NCI-H1436 treated with DMSO at 0.1 percent for 48 hours (cell line): ENCODE measurements around the gene LAMB4.

ENCODE experiments used
- DNase-seq: peaks from one replicate; lab custom pipeline; 2025; lab: John Stamatoyannopoulos, UW

Gene LAMB4

DNA sequence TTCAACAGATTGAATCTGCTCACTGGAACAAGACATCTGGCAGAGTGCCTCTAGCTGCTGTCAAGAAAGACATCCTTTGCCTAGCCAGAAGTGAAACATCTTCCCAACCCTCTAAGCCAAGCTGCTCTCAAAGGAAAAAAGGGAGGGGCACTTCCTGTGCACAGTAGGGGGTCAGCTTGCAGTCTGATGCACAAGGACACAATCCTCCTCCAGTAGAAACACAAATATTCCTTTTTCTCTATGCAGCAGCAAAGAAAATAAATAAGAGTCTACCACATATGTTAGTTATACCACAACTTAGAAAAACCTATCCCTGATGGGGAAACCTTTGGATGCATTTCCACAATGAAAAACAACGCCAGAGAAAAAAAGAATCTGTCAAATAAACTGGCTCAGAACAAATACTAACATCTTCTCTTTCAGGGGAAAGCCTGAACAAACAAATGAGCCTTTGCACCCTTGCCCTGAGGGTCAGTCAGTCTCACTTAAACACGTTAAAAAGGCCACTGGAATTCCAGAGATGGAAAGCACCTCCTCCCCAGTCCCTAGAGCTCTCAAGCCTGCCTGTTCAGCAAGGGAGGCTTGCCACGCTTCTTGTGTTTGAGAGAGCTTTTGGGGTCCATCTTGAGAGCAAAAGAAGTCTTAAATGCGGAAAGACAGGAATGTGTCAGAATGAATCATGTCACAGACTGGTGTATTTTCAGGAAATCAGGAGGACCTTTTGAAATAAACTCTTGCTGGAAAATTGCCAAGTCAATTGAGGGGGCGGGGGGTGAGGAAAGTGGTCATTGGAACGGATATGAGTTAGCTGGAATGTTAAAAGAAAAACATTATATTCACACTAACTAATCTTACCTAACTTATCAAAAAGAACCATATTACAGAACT lies 134.7 kb downstream of the LAMB4 start:
- DNase-seq = no peak

DNA sequence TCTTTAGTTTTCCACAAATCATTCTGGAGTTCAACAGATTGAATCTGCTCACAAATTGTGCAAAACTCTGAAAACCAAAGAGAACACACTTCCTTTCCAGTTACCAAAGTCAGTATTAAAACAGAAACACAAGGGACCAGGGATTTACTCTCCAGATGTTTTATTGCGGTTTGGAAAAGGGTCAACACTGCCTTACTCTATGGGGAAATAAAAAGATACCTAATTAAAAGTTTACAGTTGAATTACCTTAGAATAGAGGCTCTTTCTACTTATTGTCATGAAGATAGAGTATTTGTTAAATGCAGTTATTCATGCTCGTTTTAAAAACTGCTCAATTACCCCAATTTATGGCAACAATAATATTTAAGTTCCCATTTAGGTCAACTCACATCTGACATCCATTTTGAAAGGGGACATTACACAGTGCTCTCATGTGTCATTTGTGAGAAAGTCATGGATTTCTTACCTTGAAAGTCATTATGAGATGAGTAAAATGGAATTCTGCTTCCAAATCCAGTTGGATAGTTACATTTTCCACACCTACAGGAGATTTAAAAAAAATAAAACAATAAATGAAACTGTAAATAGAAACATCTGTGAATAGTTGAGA lies 135.6 kb downstream of the LAMB4 start:
- no peak for DNase-seq

DNA sequence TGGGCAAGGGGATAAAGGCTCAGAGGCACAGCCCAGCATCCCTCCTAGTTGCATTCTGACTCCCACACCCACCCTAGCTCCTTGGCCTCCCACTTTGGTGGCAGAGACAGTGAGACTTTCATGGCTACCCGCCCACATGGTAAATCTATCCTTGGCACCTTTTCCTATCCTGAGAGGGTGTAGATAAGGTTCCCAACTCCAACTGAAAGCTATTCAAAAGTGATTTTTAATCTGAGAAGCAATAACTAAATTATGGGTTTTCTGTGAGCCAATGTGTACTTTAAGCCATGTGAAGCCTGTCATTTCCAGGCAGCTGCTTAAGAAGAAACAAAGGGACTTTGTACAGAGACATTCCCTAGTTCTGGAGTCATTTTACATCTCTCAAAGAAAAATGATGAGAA lies 136.3 kb downstream of the LAMB4 start:
- no peak for DNase-seq

DNA sequence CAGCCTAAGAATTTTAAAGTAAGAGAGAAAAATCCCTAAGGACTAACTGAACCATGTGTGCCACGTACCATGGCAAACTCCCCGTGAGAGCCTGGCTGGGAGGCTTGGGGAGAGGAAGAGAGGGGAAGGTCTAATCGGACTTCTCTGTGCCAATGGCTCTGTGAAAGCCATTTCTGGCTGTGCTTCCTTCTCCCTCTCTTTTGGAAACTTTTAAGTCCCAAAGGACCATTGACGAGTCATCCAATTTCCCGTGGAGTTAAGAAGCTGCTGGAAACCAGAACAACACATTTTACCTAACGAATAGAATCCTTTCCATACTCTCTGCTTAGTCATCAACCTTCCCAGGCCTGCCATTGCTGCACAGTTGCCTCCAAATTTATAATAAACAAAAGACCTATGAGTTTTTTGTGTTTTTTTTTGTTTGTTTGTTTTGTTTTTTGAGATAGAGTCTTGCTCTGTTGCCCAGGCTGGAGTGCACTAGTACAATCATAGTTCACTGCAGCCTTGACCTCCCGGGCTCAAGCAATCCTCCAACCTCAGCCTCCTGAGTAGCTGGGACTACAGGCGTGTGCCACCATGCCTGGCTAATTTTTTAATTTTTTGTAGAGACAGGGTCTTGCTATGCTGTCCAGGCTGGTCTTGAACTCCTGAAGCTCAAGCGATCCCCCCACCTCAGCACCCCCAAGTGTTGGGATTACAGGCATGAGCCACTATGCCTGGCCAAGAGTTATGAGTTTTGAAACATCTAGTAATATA lies 140.4 kb downstream of the LAMB4 start:
- no peak for DNase-seq

DNA sequence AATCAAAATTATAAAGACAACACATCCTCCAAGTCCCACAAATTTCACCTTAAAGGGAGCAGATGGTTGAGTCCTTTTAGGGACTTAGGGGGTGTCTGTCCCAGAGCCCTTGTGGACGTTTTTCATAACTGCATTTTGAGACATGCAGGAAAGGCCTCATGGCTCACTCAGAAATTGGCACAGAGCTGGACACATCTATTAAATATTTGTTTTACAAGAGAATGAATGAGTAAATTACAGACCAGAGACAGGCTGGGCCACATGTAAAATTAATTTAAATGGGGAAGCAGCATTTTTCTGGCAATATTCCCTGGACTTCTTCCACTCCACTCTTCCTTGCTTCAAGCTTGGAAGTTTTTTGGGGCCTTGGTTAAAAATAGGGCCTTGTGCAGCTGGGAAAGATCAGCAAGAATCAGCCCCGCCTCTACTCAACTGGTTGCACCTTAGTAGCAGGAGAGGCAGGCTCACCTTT lies 147.2 kb downstream of the LAMB4 start:
- no peak for DNase-seq

DNA sequence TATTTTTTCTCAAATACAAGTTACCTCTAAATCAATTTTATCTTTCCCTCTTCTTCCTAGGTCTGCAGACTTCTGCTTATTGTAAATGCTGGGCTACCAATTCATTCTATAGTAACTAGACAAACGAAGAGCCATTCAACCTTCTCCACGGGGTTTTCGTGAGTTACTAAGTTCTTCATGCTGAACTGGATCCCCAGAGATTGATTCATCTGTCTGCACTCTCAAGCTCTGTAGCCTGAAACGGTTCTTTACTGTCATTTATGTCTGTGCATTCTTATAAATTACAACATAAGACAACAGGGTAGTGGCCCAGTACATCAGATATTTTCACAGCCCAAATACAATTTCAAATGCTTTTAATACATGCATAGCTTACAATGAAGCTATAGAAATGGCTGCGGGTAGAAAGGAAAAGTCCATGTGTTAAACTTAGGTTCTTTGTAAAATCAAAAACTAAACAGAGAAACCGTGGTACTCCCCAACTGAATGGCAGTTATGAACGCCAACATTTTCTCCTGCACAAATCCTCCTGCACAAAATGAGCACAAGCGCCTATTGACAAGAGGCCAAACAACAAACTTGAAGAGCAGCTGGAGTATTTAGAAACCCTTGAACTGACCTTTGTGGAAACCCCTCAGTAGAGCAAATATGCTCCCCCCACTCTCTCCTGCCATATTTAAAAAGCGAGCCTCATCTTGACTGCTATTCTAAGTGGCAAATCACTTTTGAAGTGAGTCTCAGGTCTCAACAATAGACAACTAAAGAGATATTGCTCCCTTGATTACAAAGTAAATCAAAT lies 147.9 kb downstream of the LAMB4 start:
- DNase-seq = no peak

DNA sequence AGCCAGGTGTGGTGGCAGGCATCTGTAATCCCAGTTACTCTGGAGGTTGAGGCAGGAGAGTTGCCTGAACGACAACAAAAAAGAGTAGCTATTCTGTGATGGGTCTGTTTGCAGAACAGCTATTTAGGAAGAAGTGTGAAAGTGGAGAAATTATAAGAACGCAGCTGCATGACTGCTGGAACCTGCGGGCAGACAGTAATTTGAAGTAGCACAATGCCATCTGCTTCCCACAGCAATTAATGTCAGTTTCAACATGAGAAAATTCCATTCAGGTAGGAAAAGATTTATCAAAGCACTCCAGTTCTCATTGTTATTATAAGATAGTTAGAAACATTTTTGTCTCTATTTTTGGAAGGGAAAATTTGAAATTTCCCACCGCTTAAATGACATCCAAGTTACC lies 148.7 kb downstream of the LAMB4 start:
- no peak for DNase-seq

DNA sequence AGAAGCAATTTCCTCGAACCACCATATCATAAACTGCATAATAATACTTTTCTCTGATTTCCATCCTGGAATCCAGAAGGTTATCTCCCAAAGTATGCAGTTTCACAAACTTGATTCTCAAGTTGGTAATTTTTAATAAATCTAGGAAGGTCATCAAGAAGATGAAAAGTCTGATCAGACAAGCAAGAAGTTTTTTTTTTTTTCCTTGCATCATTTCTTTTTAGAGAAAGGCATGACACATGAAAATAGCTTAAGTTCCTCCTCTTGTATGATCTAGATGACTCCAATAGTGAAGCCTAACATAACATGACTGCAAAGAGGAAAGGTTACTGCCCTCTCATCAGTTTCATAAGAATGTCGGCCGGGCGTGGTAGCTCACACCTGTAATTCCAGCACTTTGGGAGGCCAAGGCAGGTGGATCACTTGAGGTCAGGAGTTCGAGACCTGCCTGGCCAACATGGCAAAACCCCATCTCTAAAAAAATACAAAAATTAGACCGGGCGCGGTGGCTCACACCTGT lies 149.4 kb downstream of the LAMB4 start:
- DNase-seq = no peak

DNA sequence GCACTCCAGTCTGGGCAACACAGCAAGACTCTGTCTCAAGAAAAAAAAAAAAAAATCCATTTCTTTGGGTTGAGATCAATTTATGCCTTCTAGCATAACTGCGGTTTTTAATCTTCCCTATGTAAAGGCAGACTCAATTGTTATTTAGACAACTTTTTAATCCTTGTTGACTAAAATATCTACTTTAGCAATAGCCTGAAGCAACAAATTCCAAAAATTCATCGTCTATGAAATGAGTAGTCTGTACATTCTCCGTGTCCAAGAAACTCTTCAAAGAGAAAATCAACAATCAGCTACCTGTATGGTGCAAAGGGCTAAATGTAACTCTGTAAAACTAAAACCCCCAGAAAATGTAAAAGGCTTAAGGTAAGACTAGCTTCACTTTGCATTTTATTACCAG lies 150.0 kb downstream of the LAMB4 start:
- no peak for DNase-seq

DNA sequence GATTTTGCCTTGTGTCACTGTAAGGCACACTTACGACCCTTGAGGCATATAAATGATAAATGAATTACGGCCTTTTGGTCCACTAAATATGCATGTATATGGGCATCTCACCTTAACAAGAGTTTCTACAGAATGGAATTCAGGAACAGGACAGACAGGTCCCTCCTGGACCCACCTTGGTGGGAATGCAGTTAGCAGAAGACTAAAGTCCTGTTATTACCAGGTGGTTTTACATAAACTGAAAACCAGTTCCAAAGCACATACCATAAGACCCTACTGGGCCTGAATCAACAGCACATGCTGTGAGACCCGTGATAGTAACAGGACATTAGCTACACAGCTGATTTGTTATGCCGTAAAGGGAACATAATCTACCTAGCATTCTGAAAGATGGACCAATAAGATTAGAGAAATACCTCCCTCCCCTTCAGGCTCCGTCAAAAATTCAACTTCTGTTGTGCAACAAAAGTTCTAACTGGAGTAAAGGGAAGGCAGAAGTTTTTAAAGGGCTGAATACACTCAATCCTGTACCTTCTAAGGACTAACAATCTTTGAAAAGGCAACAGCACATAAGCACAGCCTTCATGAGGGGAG lies 151.2 kb downstream of the LAMB4 start:
- no peak for DNase-seq

DNA sequence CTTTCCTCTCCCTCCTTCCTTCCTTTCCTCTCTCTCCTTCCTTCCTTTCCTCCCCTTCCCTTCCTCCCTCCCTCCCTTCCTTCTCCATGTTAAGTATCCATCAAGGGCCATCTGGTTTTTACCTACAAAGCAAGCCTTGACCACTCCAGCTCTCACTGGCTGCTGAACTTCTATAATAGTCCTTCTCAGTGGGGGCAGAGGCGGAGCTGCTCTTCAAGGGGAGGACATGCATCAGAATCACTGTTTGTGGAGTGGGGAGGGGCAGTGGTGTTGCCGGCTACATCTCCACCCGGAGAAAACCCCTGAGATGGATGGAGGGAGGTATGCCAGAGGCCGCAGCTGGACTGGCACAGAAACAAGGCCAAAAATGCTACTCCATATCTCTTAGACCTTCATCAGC lies 153.1 kb downstream of the LAMB4 start:
- no peak for DNase-seq

DNA sequence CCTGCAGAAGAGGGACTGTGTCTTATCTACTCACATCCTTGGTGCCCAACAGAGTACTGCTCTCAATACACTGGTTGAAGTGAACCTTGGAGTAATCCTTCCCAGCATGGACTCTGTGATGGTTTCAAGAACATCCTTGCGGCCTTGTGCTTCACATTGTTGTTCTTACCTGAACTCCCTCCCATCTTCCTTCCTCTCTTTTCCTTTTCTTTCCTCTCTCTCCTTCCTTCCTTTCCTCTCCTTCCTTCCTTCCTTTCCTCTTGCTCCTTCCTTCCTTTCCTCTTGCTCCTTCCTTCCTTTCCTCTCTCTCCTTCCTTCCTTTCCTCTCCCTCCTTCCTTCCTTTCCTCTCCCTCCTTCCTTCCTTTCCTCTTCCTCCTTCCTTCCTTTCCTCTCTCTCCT lies 153.5 kb downstream of the LAMB4 start:
- no peak for DNase-seq

DNA sequence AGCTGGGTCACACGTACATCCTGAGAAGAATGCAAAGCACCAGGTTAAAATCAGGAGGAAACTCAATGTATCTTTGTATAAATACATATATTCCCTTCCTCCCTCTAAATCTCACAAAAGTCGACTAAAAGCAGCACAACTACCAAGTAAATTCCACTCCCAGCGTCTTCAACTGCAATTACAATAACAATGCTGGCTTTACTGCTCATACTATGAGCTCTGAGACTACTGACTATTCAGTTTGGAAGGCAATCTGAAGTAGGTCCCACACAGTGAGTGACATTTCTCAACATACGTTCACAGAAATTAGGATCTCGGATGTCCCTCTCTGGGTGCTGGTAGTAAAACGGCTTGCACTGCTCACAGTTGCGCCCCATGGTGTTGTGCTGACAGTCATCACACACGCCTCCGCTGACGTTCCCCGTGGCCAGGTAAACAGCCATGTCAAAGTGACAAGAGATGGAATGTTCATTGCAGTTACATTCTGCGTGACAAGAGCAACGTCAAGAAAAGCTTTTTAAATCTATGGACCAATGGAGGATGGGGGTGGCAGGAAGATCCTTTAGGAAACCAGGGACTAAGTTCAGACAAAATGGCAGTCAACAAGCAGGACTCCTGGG lies 154.7 kb downstream of the LAMB4 start:
- DNase-seq = no peak

DNA sequence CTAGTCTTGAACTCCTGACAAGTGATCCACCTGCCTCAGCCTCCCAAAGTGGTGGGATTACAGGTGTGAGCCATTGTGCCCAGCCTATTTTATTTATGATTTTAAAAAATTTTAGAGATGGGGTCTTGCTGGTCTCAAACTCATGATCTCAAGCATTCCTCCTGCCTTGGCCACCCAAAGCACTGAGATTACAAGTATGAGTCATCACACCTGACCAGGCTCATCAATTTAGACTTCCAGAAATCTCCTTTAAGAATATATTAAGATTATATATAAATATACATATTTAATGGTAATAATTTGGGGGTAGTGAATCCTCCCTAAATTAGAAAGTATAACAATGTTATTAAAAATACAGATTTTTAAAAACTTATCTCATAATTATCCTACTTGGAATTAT lies 156.3 kb downstream of the LAMB4 start:
- no peak for DNase-seq
